HCEC 1CT (cell line): ENCODE data around the gene SLC38A8.
A peak's percentile ranks its signal among the peaks of the same experiment; 100 is the strongest.

ENCODE experiments used
- DNase-seq: peaks from one replicate; pipeline ENCODE4 v3.0.0-alpha.2; 2017

Gene SLC38A8

GRCh38 chr16:84027625-84028024 is 15.0 kb downstream of the SLC38A8 start:
- DNase-seq, result no peak

- no peak for DNase-seq
Observed at GRCh38 chr16:84026606-84027005, 16.0 kb downstream of the SLC38A8 start.

GRCh38 chr16:84024854-84025253 is 17.7 kb downstream of the SLC38A8 start:
- DNase-seq, result no peak

- no peak for DNase-seq
Observed at GRCh38 chr16:84022644-84023043, 20.0 kb downstream of the SLC38A8 start.

- no peak for DNase-seq
Observed at GRCh38 chr16:84021488-84021887, 21.1 kb downstream of the SLC38A8 start.

GRCh38 chr16:84020353-84020752 is 22.2 kb downstream of the SLC38A8 start:
- no peak for DNase-seq

- DNase-seq, result no peak
Observed at GRCh38 chr16:84018710-84019109, 23.9 kb downstream of the SLC38A8 start.

GRCh38 chr16:84016477-84016876 is 26.1 kb downstream of the SLC38A8 start:
- no peak for DNase-seq

- no peak for DNase-seq
Observed at GRCh38 chr16:84015399-84015798, 27.2 kb downstream of the SLC38A8 start.

GRCh38 chr16:84014570-84015327 is 27.8 kb downstream of the SLC38A8 start:
- no peak for DNase-seq

- DNase-seq, result peak; percentile 22
Observed at GRCh38 chr16:84013787-84014569, 28.6 kb downstream of the SLC38A8 start.

- DNase-seq, result no peak
Observed at GRCh38 chr16:84009282-84009681, 33.3 kb downstream of the SLC38A8 start.

- no peak for DNase-seq
Observed at GRCh38 chr16:84007965-84008364, 34.6 kb downstream of the SLC38A8 start.

- DNase-seq, result no peak
Observed at GRCh38 chr16:84007520-84007919, 35.1 kb downstream of the SLC38A8 start.

GRCh38 chr16:84005391-84005790 is 37.2 kb downstream of the SLC38A8 start:
- DNase-seq, result no peak

GRCh38 chr16:84004442-84004841 is 38.2 kb downstream of the SLC38A8 start:
- no peak for DNase-seq

GRCh38 chr16:84003038-84003437 is 39.6 kb downstream of the SLC38A8 start:
- no peak for DNase-seq

GRCh38 chr16:84001726-84002125 is 40.9 kb downstream of the SLC38A8 start:
- no peak for DNase-seq

- DNase-seq, result no peak
Observed at GRCh38 chr16:84000989-84001642, 41.5 kb downstream of the SLC38A8 start.

GRCh38 chr16:83998091-83998490 is 44.5 kb downstream of the SLC38A8 start:
- no peak for DNase-seq

- no peak for DNase-seq
Observed at GRCh38 chr16:83996481-83997252, 45.9 kb downstream of the SLC38A8 start.

GRCh38 chr16:83995754-83996153 is 46.8 kb downstream of the SLC38A8 start:
- DNase-seq, result no peak

- no peak for DNase-seq
Observed at GRCh38 chr16:83994703-83995102, 47.9 kb downstream of the SLC38A8 start.
